OCI-LY3 (cell line): Measurements from ENCODE around the gene LRRC72.
"Not testable (repeated sequence)": the region's sequence is repeated elsewhere in the genome, so short reads cannot be mapped to it uniquely, and the experiment has no call there.

Experiments used
- H2AFZ ChIP-seq: fragments of 200-600, 300-600 bp; shearing (Covaris generic); 2 replicates; pipeline ENCODE4 v1.6.0; 2014; ENCODE audit warnings: antibody characterized with exemption, low read depth, low read length
- H3K27ac ChIP-seq: fragments of 200-600, 300-600 bp; sonication (generic); 2 replicates; pipeline ENCODE4 v1.5.1; 2014; ENCODE audit warnings: mild to moderate bottlenecking, low read length, moderate library complexity, mixed read lengths
- H3K27me3 ChIP-seq: fragments of 200-600, 300-600 bp; sonication (generic); 2 replicates; pipeline ENCODE4 v1.6.1; 2014; ENCODE audit warnings: low read depth, low read length, mixed read lengths
- H3K36me3 ChIP-seq: fragments of 200-600, 300-600 bp; sonication (generic); replicated peaks from 2 replicates; pipeline ENCODE3; 2014; ENCODE audit warnings: low read depth, low read length, mixed read lengths
- H3K4me1 ChIP-seq: fragments of 300-600, 200-600 bp; sonication (generic); 2 replicates; pipeline ENCODE4 v1.6.1; 2014; ENCODE audit warnings: low read length, mixed read lengths
- H3K4me2 ChIP-seq: fragments of 200-600, 300-600 bp; sonication (generic); 2 replicates; pipeline ENCODE4 v1.6.1; 2014; ENCODE audit warnings: low read length, mixed read lengths
- H3K4me3 ChIP-seq: fragments of 300-600, 200-600 bp; sonication (generic); 2 replicates; pipeline ENCODE4 v1.5.1; 2014; ENCODE audit warnings: antibody characterized with exemption, mild to moderate bottlenecking, low read length, moderate library complexity
- H3K79me2 ChIP-seq: fragments of 300-600, 200-600 bp; shearing (Covaris generic); 2 replicates; pipeline ENCODE4 v1.6.1; 2014; ENCODE audit warnings: mild to moderate bottlenecking, low read length, mixed read lengths
- H3K9ac ChIP-seq: fragments of 300-600, 200-600 bp; shearing (Covaris generic); 2 replicates; pipeline ENCODE4 v1.6.0; 2014; ENCODE audit warnings: mild to moderate bottlenecking, low read length, moderate library complexity
- H3K9me3 ChIP-seq: fragments of 200-600, 300-600 bp; shearing (Covaris generic); 2 replicates; pipeline ENCODE4 v1.6.1; 2014; ENCODE audit warnings: low read length, mixed read lengths; ENCODE audit not compliant: insufficient read depth
- H4K20me1 ChIP-seq: fragments of 200-600, 300-600 bp; sonication (generic); 2 replicates; pipeline ENCODE4 v1.6.1; 2016; ENCODE audit warnings: low read length, mixed read lengths; ENCODE audit not compliant: insufficient read depth
- CTCF ChIP-seq: fragments of 200-600, 300-600 bp; sonication (generic); IDR thresholded peaks from 2 replicates; pipeline ENCODE4 v1.5.1; 2014; ENCODE audit warnings: antibody characterized with exemption, low read length, low read depth
- EZH2phosphoT487 ChIP-seq: fragments of 200-600 bp; shearing (Covaris generic); IDR thresholded peaks from 2 replicates; pipeline ENCODE4 v1.6.1; 2018; ENCODE audit warnings: antibody characterized with exemption, mixed run types, low read depth

Gene LRRC72

GRCh38 chr7:16494955-16495719 lies 31.5 kb upstream of the LRRC72 start:
- no peaks in the 10 kb centered on the region for H3K9me3 ChIP-seq
- H3K27me3 ChIP-seq, result no peaks in the 10 kb centered on the region
- H4K20me1 ChIP-seq, result no peaks in the 10 kb centered on the region
- H3K79me2 ChIP-seq, result no peaks in the 10 kb centered on the region
- H2AFZ ChIP-seq, result no peak overlapping the region
- H3K4me1 ChIP-seq, result no peaks in the 10 kb centered on the region
- no peak overlapping the region for H3K4me2 ChIP-seq
- no peak overlapping the region for H3K27ac ChIP-seq
- H3K36me3 ChIP-seq, result no peaks in the 10 kb centered on the region
- no peak overlapping the region for H3K9ac ChIP-seq
- H3K4me3 ChIP-seq, result no peak overlapping the region
- TF ChIP-seq CTCF (no peak), EZH2phosphoT487 (no peak)

DNA sequence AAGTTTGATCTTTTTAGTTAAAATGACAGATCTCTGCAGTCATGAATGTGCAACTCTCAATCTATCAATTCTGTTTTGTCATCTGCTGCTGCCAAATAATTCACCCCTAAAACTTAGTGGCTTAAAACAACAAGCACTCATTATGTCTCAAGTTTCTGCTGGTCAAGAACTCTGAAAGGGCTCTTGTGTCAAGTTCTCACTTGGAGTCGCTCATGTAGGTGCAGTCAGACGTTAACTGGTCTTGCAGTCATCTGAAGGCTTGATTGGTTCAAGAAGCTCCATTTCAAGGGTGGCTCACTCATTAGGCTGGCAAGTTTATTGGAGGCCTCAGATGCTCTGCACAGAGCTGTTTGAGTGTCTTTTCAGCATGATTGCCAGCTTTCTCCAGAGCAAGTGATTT lies 28.5 kb upstream of the LRRC72 start:
- Histone ChIP-seq H3K27me3 (no peaks in the 10 kb centered on the region), H3K4me2 (no peak overlapping the region), H3K79me2 (no peaks in the 10 kb centered on the region), H3K9me3 (no peaks in the 10 kb centered on the region), H3K4me3 (no peak overlapping the region), H2AFZ (no peak overlapping the region), H3K36me3 (no peaks in the 10 kb centered on the region), H4K20me1 (no peaks in the 10 kb centered on the region), H3K4me1 (no peaks in the 10 kb centered on the region), H3K9ac (no peak overlapping the region), H3K27ac (no peak overlapping the region)
- no peak for TF ChIP-seq EZH2phosphoT487
- no peak for TF ChIP-seq CTCF

GRCh38 chr7:16502303-16502702 lies 24.3 kb upstream of the LRRC72 start:
- no peaks in the 10 kb centered on the region for H3K4me1 ChIP-seq
- no peak overlapping the region for H3K4me3 ChIP-seq
- no peak overlapping the region for H3K4me2 ChIP-seq
- H3K36me3 ChIP-seq, result no peaks in the 10 kb centered on the region
- TF ChIP-seq EZH2phosphoT487 (no peak), CTCF (no peak)
- H2AFZ ChIP-seq, result no peak overlapping the region
- no peaks in the 10 kb centered on the region for H3K27me3 ChIP-seq
- H3K79me2 ChIP-seq, result no peaks in the 10 kb centered on the region
- H3K9ac ChIP-seq, result no peak overlapping the region
- H4K20me1 ChIP-seq, result no peaks in the 10 kb centered on the region
- no peaks in the 10 kb centered on the region for H3K9me3 ChIP-seq
- H3K27ac ChIP-seq, result no peak overlapping the region

- H3K4me1 ChIP-seq, result no peaks in the 10 kb centered on the region
- no peak for TF ChIP-seq CTCF
- no peak for TF ChIP-seq EZH2phosphoT487
- H3K9ac ChIP-seq, result no peak overlapping the region
Observed at GRCh38 chr7:16504019-16504418, 22.6 kb upstream of the LRRC72 start.

GRCh38 chr7:16506422-16506821 lies 20.2 kb upstream of the LRRC72 start:
- not testable (repeated sequence) for H2AFZ ChIP-seq, H3K79me2 ChIP-seq, H3K27ac ChIP-seq, H3K9me3 ChIP-seq, H3K4me1 ChIP-seq, H3K4me2 ChIP-seq, H3K9ac ChIP-seq, H3K36me3 ChIP-seq, H3K27me3 ChIP-seq, H4K20me1 ChIP-seq, H3K4me3 ChIP-seq

More at GRCh38 chr7:16504019-16504418, 22.6 kb upstream of the LRRC72 start:
- H4K20me1 ChIP-seq, result no peaks in the 10 kb centered on the region
- H3K36me3 ChIP-seq, result no peaks in the 10 kb centered on the region
- H3K27ac ChIP-seq, result no peak overlapping the region
- no peaks in the 10 kb centered on the region for H3K79me2 ChIP-seq
- H3K4me2 ChIP-seq, result no peak overlapping the region
- H3K9me3 ChIP-seq, result no peaks in the 10 kb centered on the region
- no peak overlapping the region for H3K4me3 ChIP-seq
- no peak overlapping the region for H2AFZ ChIP-seq
- no peaks in the 10 kb centered on the region for H3K27me3 ChIP-seq
